Activated naive CD4-positive, alpha-beta T cell treated with anti-CD3 and anti-CD28 coated beads, Interleukin-2, amount 50 U/mL, for 72 hours (primary cell): ENCODE results near the gene TUT7. TPM values are rescaled to one million over a fixed set of nuclear protein-coding genes. Genes with fewer than 3 reads are reported as not detected.
"Not testable (repeated sequence)": the region's sequence is repeated elsewhere in the genome, so short reads cannot be mapped to it uniquely, and the experiment has no call there.

ENCODE experiments used
- ATAC-seq, 2 donors: fragments of 150-1000 bp; cut with Tn5 transposase; 2 replicates each; pipeline ENCODE4 v1.10.0; 2021; ENCODE audit warnings: mild to moderate bottlenecking in 2 of 2, moderate library complexity in 2 of 2
- DNase-seq, 2 donors: peaks; one replicate each; pipeline ENCODE4 v3.0.0; 2021 to 2022; ENCODE audit warnings: low spot score in 2 of 2
- H3K27ac Mint-ChIP-seq, 2 donors: one replicate each; pipeline ENCODE4 v1.8.0; 2022; ENCODE audit warnings: mild to moderate bottlenecking in 2 of 2, mixed read lengths in 2 of 2
- H3K36me3 Mint-ChIP-seq, 2 donors: one replicate each; pipeline ENCODE4 v1.8.0; 2022; ENCODE audit warnings: mixed read lengths in 2 of 2
- H3K9me3 Mint-ChIP-seq, 2 donors: one replicate each; pipeline ENCODE4 v1.8.0; 2022; ENCODE audit warnings: mixed read lengths in 2 of 2
- total RNA-seq, 2 donors: library from RNA; stranded (reverse); gene quantifications; one replicate each; pipeline ENCODE4 v1.2.3, GENCODE V29; 2022

Gene TUT7
- 10 to 100 TPM; 33.7 to 45.3 TPM for total RNA-seq

- DNase-seq (peak; percentile 96 to 97), ATAC-seq (peak; percentile 92)
- H3K9me3 Mint-ChIP-seq = no peaks in the 10 kb centered on the region
- peak within 1 kb of the TSS; percentile 99 to 100 for H3K27ac Mint-ChIP-seq
- H3K36me3 Mint-ChIP-seq = peaks cover 14 to 23% of the 10 kb centered on the region in 2 donors
These were observed at the start of gene TUT7 for GRCh38 chr9:86354011-86354817. TUT7 (minus strand) TSS chr9:86354410; CDS start chr9:86353199, 1,211 bp downstream.

GRCh38 chr9:86402591-86402990 lies 48.4 kb upstream of the TUT7 start:
- Mint-ChIP-seq H3K36me3 (no peaks in the 10 kb centered on the region), H3K27ac (no peak overlapping the region), H3K9me3 (no peaks in the 10 kb centered on the region)
- DNase-seq = no peak
- ATAC-seq = no peak

- Mint-ChIP-seq H3K36me3 (peaks cover 0 to under 1% of the 10 kb centered on the region in 2 donors), H3K9me3 (peaks cover 0 to 7% of the 10 kb centered on the region in 2 donors), H3K27ac (no peak overlapping the region)
- no peak for ATAC-seq
- no peak for DNase-seq
These were observed 42.2 kb upstream of the TUT7 start for GRCh38 chr9:86396412-86396811.

- H3K9me3 Mint-ChIP-seq = peaks cover 0 to 14% of the 10 kb centered on the region in 2 donors
- DNase-seq, H3K27ac Mint-ChIP-seq, ATAC-seq: not testable (repeated sequence)
- peaks cover 0 to 15% of the 10 kb centered on the region in 2 donors for H3K36me3 Mint-ChIP-seq
These were observed 36.0 kb upstream of the TUT7 start for GRCh38 chr9:86390184-86390583.

GRCh38 chr9:86389628-86390027 lies 35.4 kb upstream of the TUT7 start:
- ATAC-seq = no peak
- peaks cover 0 to 15% of the 10 kb centered on the region in 2 donors for H3K36me3 Mint-ChIP-seq

GRCh38 chr9:86387376-86387775 lies 33.2 kb upstream of the TUT7 start:
- no peak overlapping the region for H3K27ac Mint-ChIP-seq
- DNase-seq (no peak), ATAC-seq (no peak)
- H3K36me3 Mint-ChIP-seq = peaks cover 0 to 20% of the 10 kb centered on the region in 2 donors
- H3K9me3 Mint-ChIP-seq = peaks cover 6 to 7% of the 10 kb centered on the region in 2 donors

More at GRCh38 chr9:86389628-86390027, 35.4 kb upstream of the TUT7 start:
- peak overlapping the region in 1 of 2 donors; percentile 3 for H3K27ac Mint-ChIP-seq
- H3K9me3 Mint-ChIP-seq = peaks cover 0 to 14% of the 10 kb centered on the region in 2 donors
- DNase-seq = no peak

GRCh38 chr9:86383000-86383399 lies 28.8 kb upstream of the TUT7 start:
- peaks cover 6 to 11% of the 10 kb centered on the region in 2 donors for H3K9me3 Mint-ChIP-seq
- DNase-seq, ATAC-seq, H3K27ac Mint-ChIP-seq: not testable (repeated sequence)
- H3K36me3 Mint-ChIP-seq = peaks cover 0 to 19% of the 10 kb centered on the region in 2 donors

- Mint-ChIP-seq H3K9me3 (peaks cover 0 to 4% of the 10 kb centered on the region in 2 donors), H3K27ac (no peak overlapping the region), H3K36me3 (peaks cover 7 to 8% of the 10 kb centered on the region in 2 donors)
- ATAC-seq (no peak), DNase-seq (no peak)
These were observed 21.8 kb upstream of the TUT7 start for GRCh38 chr9:86376016-86376415.

GRCh38 chr9:86369810-86370209 lies 15.6 kb upstream of the TUT7 start:
- Mint-ChIP-seq H3K36me3 (peaks cover 27 to 33% of the 10 kb centered on the region in 2 donors), H3K27ac (no peak overlapping the region), H3K9me3 (peaks cover 23 to 26% of the 10 kb centered on the region in 2 donors)
- DNase-seq (no peak), ATAC-seq (no peak)

- Mint-ChIP-seq H3K27ac (no peak overlapping the region), H3K36me3 (peaks cover 27 to 33% of the 10 kb centered on the region in 2 donors), H3K9me3 (peaks cover 23 to 26% of the 10 kb centered on the region in 2 donors)
- ATAC-seq (no peak), DNase-seq (no peak)
These were observed 14.8 kb upstream of the TUT7 start for GRCh38 chr9:86368871-86369521.

- DNase-seq = no peak
- no peak overlapping the region for H3K27ac Mint-ChIP-seq
- H3K36me3 Mint-ChIP-seq = peaks cover 0 to 2% of the 10 kb centered on the region in 2 donors
- ATAC-seq = no peak
- H3K9me3 Mint-ChIP-seq = no peaks in the 10 kb centered on the region
These were observed 7.0 kb upstream of the TUT7 start for GRCh38 chr9:86361176-86361575.

- ATAC-seq (no peak), DNase-seq (no peak)
- Mint-ChIP-seq H3K9me3 (no peaks in the 10 kb centered on the region), H3K27ac (no peak overlapping the region), H3K36me3 (no peaks in the 10 kb centered on the region)
These were observed 5.1 kb upstream of the TUT7 start for GRCh38 chr9:86359151-86359879.

GRCh38 chr9:86356871-86357866 lies 3.0 kb upstream of the TUT7 start:
- ATAC-seq (no peak), DNase-seq (no peak)
- Mint-ChIP-seq H3K27ac (no peak overlapping the region), H3K9me3 (no peaks in the 10 kb centered on the region), H3K36me3 (peaks cover 7 to 9% of the 10 kb centered on the region in 2 donors)

GRCh38 chr9:86355814-86356213 lies 1.6 kb upstream of the TUT7 start:
- Mint-ChIP-seq H3K9me3 (no peaks in the 10 kb centered on the region), H3K27ac (peak overlapping the region in 1 of 2 donors; percentile 100), H3K36me3 (peaks cover 14 to 16% of the 10 kb centered on the region in 2 donors)
- no peak for ATAC-seq
- no peak for DNase-seq

- DNase-seq (no peak), ATAC-seq (no peak)
- no peaks in the 10 kb centered on the region for H3K9me3 Mint-ChIP-seq
- H3K36me3 Mint-ChIP-seq = peaks cover 14 to 16% of the 10 kb centered on the region in 2 donors
- peak overlapping the region; percentile 85 to 100 for H3K27ac Mint-ChIP-seq
These were observed 654 bp upstream of the TUT7 start for GRCh38 chr9:86354818-86355309.
